ENCODE measurements around the gene OR9Q1.

DNA sequence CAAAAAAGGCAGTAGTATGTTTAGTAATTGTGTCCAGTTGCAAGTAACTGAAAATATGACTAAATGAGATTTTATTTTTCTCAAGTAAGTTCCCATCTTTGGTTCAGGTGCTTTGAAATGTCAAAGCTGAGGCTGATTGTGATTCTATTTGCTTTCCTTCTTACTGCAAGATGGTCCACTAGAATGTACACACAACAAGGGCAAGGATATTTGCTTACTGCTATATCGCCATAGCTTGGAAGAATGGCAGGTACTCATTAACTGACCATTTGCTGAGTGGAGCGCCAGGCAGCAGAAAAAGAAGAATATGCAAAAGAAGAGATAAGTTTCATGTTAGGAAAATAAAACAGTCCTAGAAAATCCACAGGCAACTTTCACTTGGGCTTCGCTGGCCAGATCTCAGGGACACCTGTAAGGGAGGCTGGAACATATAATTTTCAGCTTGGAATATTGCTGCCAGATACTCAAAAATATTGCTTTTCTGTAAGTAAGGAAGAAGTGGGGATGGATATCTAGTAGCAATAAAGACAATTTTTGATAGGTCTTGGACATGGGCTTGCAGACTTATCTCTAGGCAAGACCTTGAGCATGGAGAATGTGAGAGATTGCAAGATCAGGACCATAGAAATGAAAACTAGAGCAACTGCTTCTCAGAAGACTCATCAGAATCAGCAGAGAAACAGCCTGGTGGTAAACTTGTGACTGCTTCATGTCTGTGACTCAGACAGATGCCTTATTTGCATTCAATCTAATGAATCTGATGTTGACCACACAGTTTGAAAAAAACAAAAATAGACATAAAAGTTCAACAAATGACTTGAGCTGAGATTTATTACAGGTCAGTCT, 44.8 kb upstream of the OR9Q1 start:
- TF ChIP-seq, protein P1, sequence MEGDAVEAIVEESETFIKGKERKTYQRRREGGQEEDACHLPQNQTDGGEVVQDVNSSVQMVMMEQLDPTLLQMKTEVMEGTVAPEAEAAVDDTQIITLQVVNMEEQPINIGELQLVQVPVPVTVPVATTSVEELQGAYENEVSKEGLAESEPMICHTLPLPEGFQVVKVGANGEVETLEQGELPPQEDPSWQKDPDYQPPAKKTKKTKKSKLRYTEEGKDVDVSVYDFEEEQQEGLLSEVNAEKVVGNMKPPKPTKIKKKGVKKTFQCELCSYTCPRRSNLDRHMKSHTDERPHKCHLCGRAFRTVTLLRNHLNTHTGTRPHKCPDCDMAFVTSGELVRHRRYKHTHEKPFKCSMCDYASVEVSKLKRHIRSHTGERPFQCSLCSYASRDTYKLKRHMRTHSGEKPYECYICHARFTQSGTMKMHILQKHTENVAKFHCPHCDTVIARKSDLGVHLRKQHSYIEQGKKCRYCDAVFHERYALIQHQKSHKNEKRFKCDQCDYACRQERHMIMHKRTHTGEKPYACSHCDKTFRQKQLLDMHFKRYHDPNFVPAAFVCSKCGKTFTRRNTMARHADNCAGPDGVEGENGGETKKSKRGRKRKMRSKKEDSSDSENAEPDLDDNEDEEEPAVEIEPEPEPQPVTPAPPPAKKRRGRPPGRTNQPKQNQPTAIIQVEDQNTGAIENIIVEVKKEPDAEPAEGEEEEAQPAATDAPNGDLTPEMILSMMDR (conservative IDR thresholded peaks at IDR 0.05; ENCODE audit: low read depth, low read length): no peak
- no peak for TF ChIP-seq EZH2 (IDR thresholded peaks at IDR 0.05; ENCODE audit: low read length, unreplicated experiment)
